ENCODE measurements around the gene ULK4.

Gene ULK4

GRCh38 chr3:41592753-41593510 lies 369.0 kb downstream of the ULK4 start:
- Histone ChIP-seq H3K27ac (ENCODE audit: poor library complexity, severe bottlenecking) (no peak overlapping the region), H3K4me3 (ENCODE audit: severe bottlenecking) (no peak overlapping the region), H3K27me3 (ENCODE audit: insufficient read depth, poor library complexity, severe bottlenecking) (no peaks in the 10 kb centered on the region), H3K4me1 (ENCODE audit: insufficient read depth, poor library complexity, severe bottlenecking) (no peaks in the 10 kb centered on the region), H3K36me3 (ENCODE audit: low read depth) (no peaks in the 10 kb centered on the region), H3K9me3 (ENCODE audit: severe bottlenecking) (no peaks in the 10 kb centered on the region)
- DNase-seq (ENCODE audit: low spot score) (no peak), ATAC-seq (ENCODE audit: low read depth) (no peak)
- TF ChIP-seq, protein P1, sequence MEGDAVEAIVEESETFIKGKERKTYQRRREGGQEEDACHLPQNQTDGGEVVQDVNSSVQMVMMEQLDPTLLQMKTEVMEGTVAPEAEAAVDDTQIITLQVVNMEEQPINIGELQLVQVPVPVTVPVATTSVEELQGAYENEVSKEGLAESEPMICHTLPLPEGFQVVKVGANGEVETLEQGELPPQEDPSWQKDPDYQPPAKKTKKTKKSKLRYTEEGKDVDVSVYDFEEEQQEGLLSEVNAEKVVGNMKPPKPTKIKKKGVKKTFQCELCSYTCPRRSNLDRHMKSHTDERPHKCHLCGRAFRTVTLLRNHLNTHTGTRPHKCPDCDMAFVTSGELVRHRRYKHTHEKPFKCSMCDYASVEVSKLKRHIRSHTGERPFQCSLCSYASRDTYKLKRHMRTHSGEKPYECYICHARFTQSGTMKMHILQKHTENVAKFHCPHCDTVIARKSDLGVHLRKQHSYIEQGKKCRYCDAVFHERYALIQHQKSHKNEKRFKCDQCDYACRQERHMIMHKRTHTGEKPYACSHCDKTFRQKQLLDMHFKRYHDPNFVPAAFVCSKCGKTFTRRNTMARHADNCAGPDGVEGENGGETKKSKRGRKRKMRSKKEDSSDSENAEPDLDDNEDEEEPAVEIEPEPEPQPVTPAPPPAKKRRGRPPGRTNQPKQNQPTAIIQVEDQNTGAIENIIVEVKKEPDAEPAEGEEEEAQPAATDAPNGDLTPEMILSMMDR (IDR thresholded peaks at IDR 0.05; ENCODE audit: poor library complexity, severe bottlenecking), result no peak

DNA sequence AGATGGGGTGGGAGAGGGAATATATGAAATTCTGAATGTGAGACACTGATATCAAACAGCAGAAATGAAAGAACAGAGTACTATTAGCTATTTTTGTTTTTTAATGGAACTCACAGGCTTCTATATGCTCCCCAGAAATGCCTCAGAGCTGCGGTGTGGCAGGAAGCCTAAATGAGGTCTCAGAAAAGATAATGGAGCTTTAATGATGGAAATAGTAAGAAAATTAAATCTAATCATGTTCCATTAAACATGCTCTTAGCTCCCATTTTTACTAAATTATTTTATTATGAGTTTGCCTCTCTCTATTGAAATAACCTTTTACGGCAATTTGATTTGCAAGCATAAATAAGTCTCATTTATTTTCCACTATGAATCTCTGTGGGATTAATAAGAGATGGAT lies 378.9 kb downstream of the ULK4 start:
- no peak overlapping the region for H3K27ac ChIP-seq (ENCODE audit: poor library complexity, severe bottlenecking)
- no peak for DNase-seq (ENCODE audit: low spot score)
- no peaks in the 10 kb centered on the region for H3K4me1 ChIP-seq (ENCODE audit: insufficient read depth, poor library complexity, severe bottlenecking)
- TF ChIP-seq, protein P1 (IDR thresholded peaks at IDR 0.05; ENCODE audit: poor library complexity, severe bottlenecking), result no peak
- no peak overlapping the region for H3K4me3 ChIP-seq (ENCODE audit: severe bottlenecking)
- H3K27me3 ChIP-seq (ENCODE audit: insufficient read depth, poor library complexity, severe bottlenecking), result no peaks in the 10 kb centered on the region
- H3K9me3 ChIP-seq (ENCODE audit: severe bottlenecking), result no peaks in the 10 kb centered on the region
- no peaks in the 10 kb centered on the region for H3K36me3 ChIP-seq (ENCODE audit: low read depth)
- ATAC-seq (ENCODE audit: low read depth), result no peak

DNA sequence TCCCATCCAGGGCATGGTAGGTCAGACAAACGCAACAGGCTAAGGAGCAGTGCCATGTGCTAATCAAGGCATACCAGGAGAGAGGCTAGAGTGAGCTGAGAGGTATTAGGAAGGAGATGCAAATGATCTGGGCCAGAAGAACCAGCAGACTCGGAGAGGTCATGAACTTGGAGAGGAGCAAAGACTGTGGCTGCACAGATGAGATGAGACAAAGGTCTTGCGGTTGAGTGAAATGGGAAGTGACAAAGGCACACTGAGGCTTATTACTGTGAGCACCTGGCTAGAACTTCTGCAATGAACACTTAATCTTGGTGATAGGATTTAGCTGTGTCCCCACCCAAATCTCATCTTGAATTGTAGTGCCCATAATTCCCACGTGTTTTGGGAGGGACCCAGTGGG lies 380.2 kb downstream of the ULK4 start:
- Histone ChIP-seq H3K9me3 (ENCODE audit: severe bottlenecking) (no peaks in the 10 kb centered on the region), H3K4me1 (ENCODE audit: insufficient read depth, poor library complexity, severe bottlenecking) (no peaks in the 10 kb centered on the region), H3K4me3 (ENCODE audit: severe bottlenecking) (no peak overlapping the region), H3K27me3 (ENCODE audit: insufficient read depth, poor library complexity, severe bottlenecking) (no peaks in the 10 kb centered on the region), H3K27ac (ENCODE audit: poor library complexity, severe bottlenecking) (no peak overlapping the region), H3K36me3 (ENCODE audit: low read depth) (no peaks in the 10 kb centered on the region)
- DNase-seq (ENCODE audit: low spot score), result no peak
- TF ChIP-seq, protein P1 (IDR thresholded peaks at IDR 0.05; ENCODE audit: poor library complexity, severe bottlenecking), result no peak
- no peak for ATAC-seq (ENCODE audit: low read depth)

DNA sequence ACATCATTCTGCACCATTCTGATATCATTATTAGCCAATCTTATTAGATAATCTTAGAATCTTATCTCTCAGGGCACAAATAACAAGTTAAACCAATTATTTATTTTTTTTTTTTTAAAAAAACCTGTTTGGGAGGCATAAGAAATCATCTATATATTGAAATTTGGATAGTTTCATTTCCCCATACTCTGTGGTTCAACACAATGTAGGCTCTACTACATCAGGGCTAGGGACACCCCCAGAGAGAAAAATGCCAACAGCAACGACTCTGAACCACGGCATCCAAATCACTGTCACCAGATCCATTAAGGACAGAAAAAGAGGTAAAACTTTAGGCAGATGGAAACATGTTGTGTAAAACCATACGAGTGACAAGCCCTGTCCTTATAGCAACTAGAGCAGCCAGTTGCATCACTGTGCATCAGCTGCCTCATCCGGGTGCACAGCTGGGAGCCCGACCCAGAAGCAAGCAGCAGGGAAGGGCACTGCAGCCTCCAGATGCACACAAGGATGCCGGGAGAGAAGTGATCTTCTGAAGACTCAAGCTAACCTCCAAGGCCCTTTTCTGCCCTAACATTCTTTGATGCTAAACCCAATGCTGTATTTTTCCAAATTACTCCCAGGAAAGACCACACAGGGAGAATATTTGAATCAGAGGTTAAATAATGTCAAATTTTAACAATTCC lies 381.5 kb downstream of the ULK4 start:
- H3K27me3 ChIP-seq (ENCODE audit: insufficient read depth, poor library complexity, severe bottlenecking), result no peaks in the 10 kb centered on the region
- no peaks in the 10 kb centered on the region for H3K9me3 ChIP-seq (ENCODE audit: severe bottlenecking)
- DNase-seq (ENCODE audit: low spot score) (no peak), ATAC-seq (ENCODE audit: low read depth) (no peak)
- H3K4me3 ChIP-seq (ENCODE audit: severe bottlenecking), result no peak overlapping the region
- H3K27ac ChIP-seq (ENCODE audit: poor library complexity, severe bottlenecking), result no peak overlapping the region
- no peaks in the 10 kb centered on the region for H3K36me3 ChIP-seq (ENCODE audit: low read depth)
- H3K4me1 ChIP-seq (ENCODE audit: insufficient read depth, poor library complexity, severe bottlenecking), result no peaks in the 10 kb centered on the region
- TF ChIP-seq, protein P1 (IDR thresholded peaks at IDR 0.05; ENCODE audit: poor library complexity, severe bottlenecking), result no peak

DNA sequence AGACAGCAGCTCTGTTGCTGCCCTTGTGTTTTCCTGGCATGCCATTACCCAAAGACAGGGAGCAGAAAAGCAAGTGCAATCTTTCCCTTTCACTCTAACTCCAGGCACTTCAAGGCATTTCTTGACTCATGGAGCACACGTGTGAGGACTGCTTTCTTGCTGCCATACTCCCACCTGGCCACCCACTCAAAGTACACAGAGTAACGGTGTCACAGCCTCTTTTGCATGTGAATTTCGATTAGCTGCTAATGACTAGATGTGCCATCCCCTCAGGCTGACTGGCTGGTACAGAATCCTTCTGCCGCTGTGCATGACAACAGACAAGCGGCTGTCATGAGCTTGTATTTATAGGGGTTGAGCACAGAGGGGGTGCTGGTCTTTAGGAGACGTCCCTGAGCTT lies 382.0 kb downstream of the ULK4 start:
- TF ChIP-seq, protein P1 (IDR thresholded peaks at IDR 0.05; ENCODE audit: poor library complexity, severe bottlenecking), result no peak
- DNase-seq (ENCODE audit: low spot score) (no peak), ATAC-seq (ENCODE audit: low read depth) (no peak)
- Histone ChIP-seq H3K4me1 (ENCODE audit: insufficient read depth, poor library complexity, severe bottlenecking) (no peaks in the 10 kb centered on the region), H3K27me3 (ENCODE audit: insufficient read depth, poor library complexity, severe bottlenecking) (no peaks in the 10 kb centered on the region), H3K9me3 (ENCODE audit: severe bottlenecking) (no peaks in the 10 kb centered on the region), H3K4me3 (ENCODE audit: severe bottlenecking) (no peak overlapping the region), H3K36me3 (ENCODE audit: low read depth) (no peaks in the 10 kb centered on the region), H3K27ac (ENCODE audit: poor library complexity, severe bottlenecking) (no peak overlapping the region)
